Mesenchymal stem cell (in vitro differentiated cells and primary cell): ENCODE measurements around the gene TES.
"Not testable (repeated sequence)": the region's sequence is repeated elsewhere in the genome, so short reads cannot be mapped to it uniquely, and the experiment has no call there.

Experiments
- DNase-seq: peaks from one replicate; pipeline ENCODE4 v3.0.0-alpha.2; 2013
- H2AFZ ChIP-seq: one replicate; pipeline ENCODE4 v1.6.1; 2013; ENCODE audit warnings: low read depth, mild to moderate bottlenecking, control low read depth, inconsistent platforms, low read length, moderate library complexity
- H2AK5ac ChIP-seq: 2 replicates; pipeline ENCODE4 v1.6.1; 2013; ENCODE audit warnings: low read length, moderate library complexity, mild to moderate bottlenecking, inconsistent platforms; ENCODE audit not compliant: severe bottlenecking
- H2BK120ac ChIP-seq: one replicate; pipeline ENCODE4 v1.6.1; 2013; ENCODE audit warnings: low read depth, mild to moderate bottlenecking, inconsistent platforms, low read length, moderate library complexity
- H2BK12ac ChIP-seq, 2 experiments: one replicate each; pipeline ENCODE4 v1.6.1; 2013; ENCODE audit warnings: inconsistent platforms in 2 of 2, low read length in 2 of 2, mild to moderate bottlenecking in 2 of 2, moderate library complexity in 2 of 2, control low read depth in 1 of 2
- H2BK15ac ChIP-seq: one replicate; pipeline ENCODE4 v1.6.1; 2013; ENCODE audit warnings: mild to moderate bottlenecking, low read depth, inconsistent platforms; ENCODE audit not compliant: poor library complexity, severe bottlenecking
- H2BK5ac ChIP-seq: 2 replicates; pipeline ENCODE4 v1.6.1; 2013; ENCODE audit warnings: low read depth, mild to moderate bottlenecking, low read length, control low read depth, inconsistent platforms; ENCODE audit not compliant: poor library complexity, severe bottlenecking
- H3K14ac ChIP-seq, 2 experiments: one replicate each; pipeline ENCODE4 v1.6.1; 2013; ENCODE audit warnings: inconsistent platforms in 2 of 2, low read length in 2 of 2, control low read depth in 1 of 2, mild to moderate bottlenecking in 1 of 2, moderate library complexity in 1 of 2
- H3K18ac ChIP-seq, 2 experiments: one replicate each; pipeline ENCODE4 v1.6.1; 2013; ENCODE audit warnings: inconsistent platforms in 2 of 2, low read length in 2 of 2, control low read depth in 1 of 2, low read depth in 1 of 2, mild to moderate bottlenecking in 1 of 2
- H3K23ac ChIP-seq, 2 experiments: one replicate each; pipeline ENCODE4 v1.6.1; 2013; ENCODE audit warnings: inconsistent platforms in 2 of 2, low read length in 2 of 2, mild to moderate bottlenecking in 2 of 2, moderate library complexity in 2 of 2, control low read depth in 1 of 2
- H3K27ac ChIP-seq: 2 replicates; pipeline ENCODE4 v1.5.1; 2013; ENCODE audit warnings: mild to moderate bottlenecking, moderate library complexity, low read length, control low read depth, inconsistent platforms; ENCODE audit not compliant: poor library complexity, severe bottlenecking
- H3K27me3 ChIP-seq, 2 experiments: 2 replicates each; pipeline versions ENCODE4 v1.6.1 to v1.7.0; 2013; ENCODE audit warnings: low read length in 2 of 2, mild to moderate bottlenecking in 2 of 2, moderate library complexity in 2 of 2, control low read depth in 1 of 2, inconsistent platforms in 1 of 2; ENCODE audit not compliant: control insufficient read depth in 1 of 2, insufficient read depth in 1 of 2
- H3K36me3 ChIP-seq, 2 experiments: 2 replicates each; pipeline versions ENCODE4 v1.6.1 to v1.7.0; 2013; ENCODE audit warnings: low read length in 2 of 2, control low read depth in 1 of 2, inconsistent platforms in 1 of 2, low read depth in 1 of 2, mild to moderate bottlenecking in 1 of 2; ENCODE audit not compliant: insufficient read depth in 2 of 2, control insufficient read depth in 1 of 2
- H3K4ac ChIP-seq, 2 experiments: one replicate each; pipeline ENCODE4 v1.6.1; 2013; ENCODE audit warnings: inconsistent platforms in 2 of 2, low read length in 2 of 2, mild to moderate bottlenecking in 2 of 2, moderate library complexity in 2 of 2, control low read depth in 1 of 2, low read depth in 1 of 2
- H3K4me1 ChIP-seq: 2 replicates; pipeline ENCODE4 v1.6.1; 2013; ENCODE audit warnings: low read depth, low read length, control low read depth; ENCODE audit not compliant: control insufficient read depth, insufficient read depth
- H3K4me2 ChIP-seq: 2 replicates; pipeline ENCODE4 v1.6.1; 2013; ENCODE audit warnings: low read length, mild to moderate bottlenecking, inconsistent platforms; ENCODE audit not compliant: poor library complexity, severe bottlenecking
- H3K4me3 ChIP-seq, 2 experiments: 2 replicates each; pipeline versions ENCODE4 v1.5.1 to v1.7.0; 2013; ENCODE audit warnings: low read length in 2 of 2, mild to moderate bottlenecking in 2 of 2, control low read depth in 1 of 2, low read depth in 1 of 2; ENCODE audit not compliant: insufficient read depth in 1 of 2
- H3K79me1 ChIP-seq: replicated peaks from 2 replicates; pipeline ENCODE4 v1.6.1; 2013; ENCODE audit warnings: mild to moderate bottlenecking, control low read depth, low read length, inconsistent platforms; ENCODE audit not compliant: poor library complexity, severe bottlenecking
- H3K9ac ChIP-seq: 2 replicates; pipeline ENCODE4 v1.7.0; 2013; ENCODE audit warnings: mild to moderate bottlenecking, low read length, moderate library complexity
- H3K9me3 ChIP-seq: 2 replicates; pipeline ENCODE4 v1.7.0; 2013; ENCODE audit warnings: mild to moderate bottlenecking, low read length; ENCODE audit not compliant: control insufficient read depth
- H4K8ac ChIP-seq: one replicate; pipeline ENCODE4 v1.6.1; 2013; ENCODE audit warnings: inconsistent platforms, mild to moderate bottlenecking, low read length, moderate library complexity
- H4K91ac ChIP-seq: one replicate; pipeline ENCODE4 v1.6.1; 2013; ENCODE audit warnings: mild to moderate bottlenecking, low read length, inconsistent platforms
- WGBS: methylation state at CpG from one replicate; pipeline ENCODE4 v1.1.7; 2013; ENCODE audit warnings: mixed read lengths; 5-methylcytosine and 5-hydroxymethylcytosine counted together

Gene TES

DNA sequence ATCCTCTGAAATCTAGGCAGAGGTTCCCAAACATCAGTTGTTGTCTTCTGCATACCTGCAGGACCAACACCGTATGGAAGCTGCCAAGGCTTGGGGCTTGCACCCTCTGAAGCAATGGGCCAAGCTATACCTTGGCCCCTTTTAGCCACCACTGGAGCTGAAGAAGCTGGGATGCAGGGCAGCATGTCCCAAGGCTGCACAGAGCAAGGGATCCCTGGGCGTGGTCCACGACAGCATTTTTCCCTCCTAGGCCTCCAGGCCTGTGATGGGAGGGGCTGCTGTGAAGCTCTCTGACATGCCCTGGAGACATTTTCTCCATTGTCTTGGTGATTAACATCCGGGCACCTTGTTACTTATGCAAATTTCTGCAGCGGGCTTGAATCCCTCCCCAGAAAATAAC is 34.5 kb downstream of the TES start:
- not testable (repeated sequence) for H3K9me3 ChIP-seq, H2AFZ ChIP-seq, DNase-seq, H2BK5ac ChIP-seq, H3K4me1 ChIP-seq, H3K4me2 ChIP-seq, H3K27me3 ChIP-seq, H2BK12ac ChIP-seq, H2AK5ac ChIP-seq, H4K91ac ChIP-seq, H3K14ac ChIP-seq, H3K9ac ChIP-seq, H2BK15ac ChIP-seq, H3K4me3 ChIP-seq, H3K36me3 ChIP-seq, H4K8ac ChIP-seq, H3K27ac ChIP-seq, H2BK120ac ChIP-seq, H3K4ac ChIP-seq, H3K18ac ChIP-seq, H3K23ac ChIP-seq
- WGBS, result over 99% methylated on average over 5 of the region's 5 CpGs
- peaks cover 13% of the 10 kb centered on the region for H3K79me1 ChIP-seq

DNA sequence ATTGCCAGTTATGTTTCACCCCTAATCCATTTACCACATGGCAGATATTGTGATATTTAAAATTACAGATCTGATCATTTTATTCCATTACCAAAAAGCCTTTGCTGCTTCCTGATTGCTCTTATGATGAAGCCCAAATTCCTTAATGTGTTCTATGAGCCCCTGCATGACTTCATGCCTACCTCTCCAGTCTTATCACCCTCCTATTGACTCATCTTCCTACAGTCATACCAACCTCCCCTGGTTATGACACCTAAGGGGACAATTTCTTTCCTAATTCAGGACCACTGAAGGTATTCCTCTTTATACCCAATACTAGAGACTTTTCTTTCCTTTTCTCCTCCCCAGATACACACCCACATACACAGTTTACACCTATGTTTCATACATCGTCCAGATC is 36.0 kb downstream of the TES start:
- peaks cover 0 to 13% of the 10 kb centered on the region in 2 experiments for H3K36me3 ChIP-seq
- H3K9me3 ChIP-seq, result no peaks in the 10 kb centered on the region
- DNase-seq, result no peak
- peaks cover 16% of the 10 kb centered on the region for H3K79me1 ChIP-seq
- no peak overlapping the region for H3K9ac ChIP-seq
- H4K8ac ChIP-seq, result no peak overlapping the region
- H2BK12ac ChIP-seq, result no peak overlapping the region
- H3K23ac ChIP-seq, result no peak overlapping the region
- 100% methylated on average over 1 of the region's 1 CpG for WGBS
- no peak overlapping the region for H2BK120ac ChIP-seq
- no peak overlapping the region for H3K4ac ChIP-seq
- no peak overlapping the region for H3K27ac ChIP-seq
- no peak overlapping the region for H3K4me3 ChIP-seq
- no peaks in the 10 kb centered on the region for H3K4me1 ChIP-seq
- no peak overlapping the region for H2BK5ac ChIP-seq
- no peak overlapping the region for H2BK15ac ChIP-seq
- H2AFZ ChIP-seq, result no peak overlapping the region
- no peaks in the 10 kb centered on the region for H3K27me3 ChIP-seq
- H3K4me2 ChIP-seq, result no peak overlapping the region
- no peak overlapping the region for H2AK5ac ChIP-seq
- no peak overlapping the region for H3K14ac ChIP-seq
- no peak overlapping the region for H4K91ac ChIP-seq
- H3K18ac ChIP-seq, result no peak overlapping the region

DNA sequence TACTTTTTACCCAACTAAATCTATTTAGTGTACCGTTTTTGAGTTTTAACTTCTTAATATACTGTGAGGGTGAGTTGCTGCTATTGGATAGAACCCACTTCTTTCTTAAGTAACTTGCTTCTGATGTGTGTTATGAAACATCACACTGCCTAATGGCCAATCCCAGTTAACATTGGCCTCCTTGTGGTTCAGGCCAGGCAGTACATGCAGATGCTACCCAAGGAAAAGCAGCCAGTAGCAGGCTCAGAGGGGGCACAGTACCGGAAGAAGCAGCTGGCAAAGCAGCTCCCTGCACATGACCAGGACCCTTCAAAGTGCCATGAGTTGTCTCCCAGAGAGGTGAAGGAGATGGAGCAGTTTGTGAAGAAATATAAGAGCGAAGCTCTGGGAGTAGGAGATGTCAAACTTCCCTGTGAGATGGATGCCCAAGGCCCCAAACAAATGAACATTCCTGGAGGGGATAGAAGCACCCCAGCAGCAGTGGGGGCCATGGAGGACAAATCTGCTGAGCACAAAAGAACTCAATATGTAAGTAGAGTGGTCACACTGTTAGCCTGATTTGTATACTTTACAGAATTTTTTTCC is 39.7 kb downstream of the TES start:
- peak; percentile 66 for DNase-seq
- Histone ChIP-seq H2BK5ac (no peak overlapping the region), H3K9me3 (no peaks in the 10 kb centered on the region), H3K4me3 (no peak overlapping the region), H3K36me3 (peaks cover 5 to 7% of the 10 kb centered on the region in 2 experiments), H3K9ac (no peak overlapping the region), H3K4ac (no peak overlapping the region), H3K27ac (no peak overlapping the region), H2BK120ac (no peak overlapping the region), H2BK12ac (no peak overlapping the region), H3K4me1 (no peaks in the 10 kb centered on the region), H2AFZ (no peak overlapping the region), H3K27me3 (no peaks in the 10 kb centered on the region), H3K23ac (no peak overlapping the region), H2AK5ac (no peak overlapping the region), H4K8ac (peak overlapping the region; percentile 50), H2BK15ac (no peak overlapping the region), H3K79me1 (peaks cover 13% of the 10 kb centered on the region), H4K91ac (no peak overlapping the region), H3K18ac (no peak overlapping the region), H3K14ac (no peak overlapping the region), H3K4me2 (no peak overlapping the region)
- 97% methylated on average over 2 of the region's 3 CpGs for WGBS

DNA sequence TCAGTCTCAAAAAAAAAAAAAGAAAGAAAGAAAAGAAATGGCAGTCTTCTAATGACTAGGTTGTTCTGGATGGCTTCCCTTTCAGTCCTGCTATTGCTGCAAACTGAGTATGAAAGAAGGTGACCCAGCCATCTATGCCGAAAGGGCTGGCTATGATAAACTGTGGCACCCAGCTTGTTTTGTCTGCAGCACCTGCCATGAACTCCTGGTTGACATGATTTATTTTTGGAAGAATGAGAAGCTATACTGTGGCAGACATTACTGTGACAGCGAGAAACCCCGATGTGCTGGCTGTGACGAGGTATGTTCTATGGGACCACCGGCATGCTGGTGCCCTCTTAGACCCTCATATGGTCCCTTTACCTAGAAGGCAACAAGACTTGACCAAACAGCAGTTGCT is 41.3 kb downstream of the TES start:
- H3K27ac ChIP-seq, result no peak overlapping the region
- no peaks in the 10 kb centered on the region for H3K9me3 ChIP-seq
- H3K4ac ChIP-seq, result no peak overlapping the region
- no peak for DNase-seq
- no peak overlapping the region for H4K91ac ChIP-seq
- H2BK15ac ChIP-seq, result no peak overlapping the region
- H2AFZ ChIP-seq, result no peak overlapping the region
- no peak overlapping the region for H3K4me3 ChIP-seq
- H3K4me2 ChIP-seq, result no peak overlapping the region
- WGBS, result 100% methylated on average over 5 of the region's 5 CpGs
- no peak overlapping the region for H2AK5ac ChIP-seq
- no peaks in the 10 kb centered on the region for H3K4me1 ChIP-seq
- no peak overlapping the region for H2BK120ac ChIP-seq
- H3K36me3 ChIP-seq, result peaks cover 5 to 7% of the 10 kb centered on the region in 2 experiments
- no peak overlapping the region for H3K14ac ChIP-seq
- H3K79me1 ChIP-seq, result peaks cover 13% of the 10 kb centered on the region
- H3K18ac ChIP-seq, result no peak overlapping the region
- no peaks in the 10 kb centered on the region for H3K27me3 ChIP-seq
- H2BK12ac ChIP-seq, result no peak overlapping the region
- H4K8ac ChIP-seq, result no peak overlapping the region
- H2BK5ac ChIP-seq, result no peak overlapping the region
- H3K23ac ChIP-seq, result no peak overlapping the region
- H3K9ac ChIP-seq, result no peak overlapping the region
